HepG2 (cell line): Measurements from ENCODE around the gene LEMD3. TPM values are rescaled to one million over a fixed set of nuclear protein-coding genes. Genes with fewer than 3 reads are reported as not detected.

ENCODE experiments used
- ATAC-seq: fragments of 200-7000 bp; cut with Tn5 transposase; 3 replicates; pipeline ENCODE4 v1.9.1; 2020; ENCODE audit warnings: mild to moderate bottlenecking, moderate library complexity
- BruUV-seq: library from RNA; stranded (reverse); fragments of 400-500 nt; replicated peaks from 2 replicates; lab custom pipeline; 2021; lab: Mats Ljungman, UMichigan
- CTCF ChIA-PET: fragments of 300-600 bp; formaldehyde crosslinking; extraction: SDS; loops from one replicate; lab custom pipeline; 2021; ENCODE audit warnings: low total read pairs, inconsistent platforms, low intra/inter-chr PET ratio; lab: Yijun Ruan, JAX
- POLR2A ChIA-PET: fragments of 350-600 bp; sonication (Branson Sonifier 250); formaldehyde crosslinking; loops from one replicate; lab custom pipeline; 2020; ENCODE audit warnings: antibody characterized with exemption, inconsistent platforms; lab: Yijun Ruan, JAX
- DNase-seq: peaks from one replicate; pipeline ENCODE4 v3.0.0-alpha.2; 2015; ENCODE audit warnings: low spot score
- FAIRE-seq: peaks from 3 replicates; lab custom pipeline; 2011; peaks lifted over from hg19 to GRCh38; lab: Jason Lieb, UNC
- H2AFZ ChIP-seq: one replicate; pipeline ENCODE4 v1.6.1; 2011; ENCODE audit warnings: low read length, inconsistent platforms
- H3K27ac ChIP-seq: fragments of 300-600 bp; 3 replicates; pipeline ENCODE4 v1.8.0; 2011; ENCODE audit warnings: mixed run types, mild to moderate bottlenecking, mixed read lengths, low read length, inconsistent platforms; ENCODE audit not compliant: insufficient read depth; ENCODE audit errors: extremely low read length
- H3K27me3 ChIP-seq, 2 experiments: fragments of 200-600 bp in 1 of 2; 2 replicates in 1 of 2; 3 replicates in 1 of 2; pipeline versions ENCODE4 v1.6.0 to v1.8.0; 2011; ENCODE audit warnings: low read length in 2 of 2, mild to moderate bottlenecking in 2 of 2, moderate library complexity in 2 of 2, inconsistent platforms in 1 of 2; ENCODE audit not compliant: insufficient read depth in 2 of 2, control insufficient read depth in 1 of 2
- H3K36me3 ChIP-seq, 2 experiments: fragments of 200-600 bp in 1 of 2; replicated peaks in 1 of 2; 2 replicates in 1 of 2; 3 replicates in 1 of 2; pipeline versions ENCODE4 v1.5.1 to v1.8.0; 2011; ENCODE audit warnings: low read length in 2 of 2, inconsistent platforms in 1 of 2; ENCODE audit not compliant: insufficient read depth in 2 of 2, control insufficient read depth in 1 of 2
- H3K4me1 ChIP-seq: 2 replicates; pipeline ENCODE4 v1.5.1; 2012; ENCODE audit warnings: low read length, inconsistent platforms; ENCODE audit not compliant: insufficient read depth
- H3K4me2 ChIP-seq: 2 replicates; pipeline ENCODE4 v1.6.0; 2011; ENCODE audit warnings: low read depth, low read length, inconsistent platforms
- H3K4me3 ChIP-seq, 3 experiments: fragments of 200-600 bp in 1 of 3; sonication (generic), shearing (Covaris generic) in 1 of 3; replicated peaks in 1 of 3; 2 replicates each; pipeline ENCODE4 v1.5.1; 2011 to 2016; ENCODE audit warnings: low read length in 3 of 3, inconsistent platforms in 2 of 3, low read depth in 2 of 3, mild to moderate bottlenecking in 2 of 3, control low read depth in 1 of 3, mixed read lengths in 1 of 3; ENCODE audit not compliant: insufficient read depth in 1 of 3
- H3K79me2 ChIP-seq: one replicate; pipeline ENCODE4 v1.6.1; 2011; ENCODE audit warnings: low read length, inconsistent platforms; ENCODE audit not compliant: insufficient read depth
- H3K9ac ChIP-seq: 2 replicates; pipeline ENCODE4 v1.6.0; 2011; ENCODE audit warnings: mild to moderate bottlenecking, low read depth, low read length, inconsistent platforms; ENCODE audit not compliant: insufficient read depth
- H3K9me3 ChIP-seq: 2 replicates; pipeline ENCODE4 v1.5.1; 2012; ENCODE audit warnings: mild to moderate bottlenecking, low read length
- H4K20me1 ChIP-seq: 2 replicates; pipeline ENCODE4 v1.6.0; 2011; ENCODE audit warnings: inconsistent platforms, mild to moderate bottlenecking, low read length, moderate library complexity; ENCODE audit not compliant: insufficient read depth
- AGO2 ChIP-seq: fragments of 200-400 bp; formaldehyde crosslinking; optimal IDR thresholded peaks from 2 replicates; pipeline ENCODE3; 2017; ENCODE audit warnings: mild to moderate bottlenecking, low read depth, low read length, moderate library complexity
- CBFB ChIP-seq: sonication (generic); formaldehyde crosslinking; IDR thresholded peaks from 2 replicates; pipeline ENCODE4 v1.4.0; 2020; ENCODE audit warnings: missing genetic modification reagents
- MYNN ChIP-seq: sonication (generic); formaldehyde crosslinking; IDR thresholded peaks from 2 replicates; pipeline ENCODE4 v1.4.0; 2020; ENCODE audit warnings: mild to moderate bottlenecking, low read depth, missing genetic modification reagents
- NFATC3 ChIP-seq: sonication (generic); formaldehyde crosslinking; IDR thresholded peaks from 2 replicates; pipeline ENCODE4 v1.5.1; 2020; ENCODE audit warnings: mild to moderate bottlenecking, missing genetic modification reagents
- RARA ChIP-seq: IDR thresholded peaks from 2 replicates; pipeline ENCODE4 v1.6.1; 2016; ENCODE audit warnings: missing genetic modification reagents, missing compliant biosample characterization
- ZBTB14 ChIP-seq: sonication (generic); formaldehyde crosslinking; IDR thresholded peaks from 2 replicates; pipeline ENCODE4 v1.4.0; 2020; ENCODE audit warnings: missing genetic modification reagents
- ZNF263 ChIP-seq: sonication (generic); formaldehyde crosslinking; IDR thresholded peaks from 2 replicates; pipeline ENCODE4 v1.4.0; 2020; ENCODE audit warnings: missing genetic modification reagents
- ZNF460 ChIP-seq: sonication (generic); formaldehyde crosslinking; IDR thresholded peaks from 2 replicates; pipeline ENCODE4 v1.5.1; 2020; ENCODE audit warnings: missing genetic modification reagents, mild to moderate bottlenecking, borderline replicate concordance
- ZNF569 ChIP-seq: sonication (generic); formaldehyde crosslinking; IDR thresholded peaks from 2 replicates; pipeline ENCODE4 v1.5.0; 2020; ENCODE audit warnings: mild to moderate bottlenecking, missing genetic modification reagents, moderate library complexity, borderline replicate concordance
- ZNF704 ChIP-seq: sonication (generic); formaldehyde crosslinking; IDR thresholded peaks from 2 replicates; pipeline ENCODE4 v1.8.1; 2023; ENCODE audit warnings: mild to moderate bottlenecking, inconsistent platforms, moderate library complexity, missing genetic modification reagents, borderline replicate concordance
- ZSCAN12 ChIP-seq: sonication (generic); formaldehyde crosslinking; IDR thresholded peaks from 2 replicates; pipeline ENCODE4 v1.9.0; 2021; ENCODE audit warnings: mild to moderate bottlenecking, missing genetic modification reagents
- WGBS: methylation state at CpG from one replicate; pipeline ENCODE4 v1.1.6; 2017; ENCODE audit warnings: low lambda C conversion rate; 5-methylcytosine and 5-hydroxymethylcytosine counted together
- in situ Hi-C: cut with HindIII; loops from 2 replicates; pipeline ENCODE4 v1.10.0; 2017; ENCODE audit warnings: low pct_unique_long_range_greater_than_20kb; ENCODE audit not compliant: extremely low pct_ligation_motif_present
- intact Hi-C: fragments of 100-400 bp; cut with micrococcal nuclease; formaldehyde crosslinking; loops from one replicate; pipeline ENCODE4 v1.10.0; 2022; ENCODE audit not compliant: unreplicated experiment
- polyA plus RNA-seq, 8 experiments: library from polyadenylated mRNA; depleted of rRNA in 3 of 8; stranded (reverse) in 7 of 8; unstranded in 1 of 8; fragments of >200 nt; fragmentation: Illumina TruSeq in 4 of 8; extraction: Trizol in 4 of 8; gene quantifications; 2 replicates each; pipeline versions ENCODE4 v1.2.1 to v1.2.3, GENCODE V29; 2011 to 2016; ENCODE audit warnings: low read depth in 4 of 8, missing spikeins in 1 of 8, mixed read lengths in 1 of 8; ENCODE audit not compliant: insufficient read depth in 1 of 8
- total RNA-seq, 5 experiments: library from RNA; depleted of rRNA; stranded (reverse); fragments of >200 nt; fragmentation: Illumina TruSeq; extraction: Trizol; gene quantifications; 2 replicates each; pipeline ENCODE4 v1.2.3, GENCODE V29; 2016; ENCODE audit warnings: low read depth in 1 of 5
- TF ChIP-seq, protein P1 (sequence below): IDR thresholded peaks from 2 replicates; pipeline ENCODE4 v1.6.1; 2016

LEMD3 gene
- total and polyA plus RNA-seq, 2 of the 13 experiments (the other 11 are each of a cell fraction or from before 2014, with no cell fraction given), result 9.3 to 18.7 TPM

DNA sequence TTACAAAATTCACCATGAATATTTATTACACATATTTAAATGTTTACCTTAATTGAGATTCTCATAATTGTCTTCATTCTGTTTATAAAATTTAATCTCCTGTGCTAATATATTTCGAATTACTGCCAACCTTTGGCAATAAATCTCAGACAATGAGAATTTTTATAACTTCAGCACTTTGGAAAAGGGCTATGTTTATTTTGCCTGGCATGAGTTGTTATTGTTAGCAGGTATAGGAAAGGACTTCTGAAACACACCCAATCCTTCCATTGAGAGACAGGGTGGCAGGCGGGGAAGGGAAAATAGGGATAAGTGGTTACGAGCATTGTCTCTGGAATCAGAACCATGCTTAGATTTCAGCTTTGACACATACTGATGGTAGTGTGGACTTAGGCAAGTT is 97.0 kb downstream of the LEMD3 start (continued):
- TF ChIP-seq ZNF460 (no peak), ZNF704 (CRISPR knock-in tag) (no peak), ZNF263 (CRISPR knock-in tag) (no peak), RARA (CRISPR knock-in tag) (no peak), ZSCAN12 (CRISPR knock-in tag) (no peak), AGO2 (no peak), CBFB (CRISPR knock-in tag) (no peak)

- ChIA-PET CTCF (no interaction called here), POLR2A (no interaction called here)
- H4K20me1 ChIP-seq, result no peaks in the 10 kb centered on the region
- no TSS peak for BruUV-seq
- FAIRE-seq (no peak), DNase-seq (no peak), ATAC-seq (no peak)
- H2AFZ ChIP-seq, result no peak overlapping the region
- no peak overlapping the region for H3K27ac ChIP-seq
- 39% methylated on average over 1 of the region's 1 CpG for WGBS
- H3K9me3 ChIP-seq, result no peaks in the 10 kb centered on the region
- H3K4me3 ChIP-seq, result no peak overlapping the region
- no peaks in the 10 kb centered on the region for H3K27me3 ChIP-seq
- in situ Hi-C loops, result loop anchor here (25.0 kb wide), 1 partner anchor 382 kb away; no protein-coding TSS in a partner anchor
- no peaks in the 10 kb centered on the region for H3K36me3 ChIP-seq
- TF ChIP-seq NFATC3 (CRISPR knock-in tag) (no peak), ZBTB14 (no peak), MYNN (CRISPR knock-in tag) (no peak), ZNF569 (CRISPR knock-in tag) (no peak)
- TF ChIP-seq, protein P1, sequence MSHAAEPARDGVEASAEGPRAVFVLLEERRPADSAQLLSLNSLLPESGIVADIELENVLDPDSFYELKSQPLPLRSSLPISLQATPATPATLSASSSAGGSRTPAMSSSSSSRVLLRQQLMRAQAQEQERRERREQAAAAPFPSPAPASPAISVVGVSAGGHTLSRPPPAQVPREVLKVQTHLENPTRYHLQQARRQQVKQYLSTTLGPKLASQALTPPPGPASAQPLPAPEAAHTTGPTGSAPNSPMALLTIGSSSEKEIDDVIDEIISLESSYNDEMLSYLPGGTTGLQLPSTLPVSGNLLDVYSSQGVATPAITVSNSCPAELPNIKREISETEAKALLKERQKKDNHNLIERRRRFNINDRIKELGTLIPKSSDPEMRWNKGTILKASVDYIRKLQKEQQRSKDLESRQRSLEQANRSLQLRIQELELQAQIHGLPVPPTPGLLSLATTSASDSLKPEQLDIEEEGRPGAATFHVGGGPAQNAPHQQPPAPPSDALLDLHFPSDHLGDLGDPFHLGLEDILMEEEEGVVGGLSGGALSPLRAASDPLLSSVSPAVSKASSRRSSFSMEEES, result no peak
- H3K9ac ChIP-seq, result no peak overlapping the region
- H3K79me2 ChIP-seq, result no peaks in the 10 kb centered on the region
- no peak overlapping the region for H3K4me2 ChIP-seq
- H3K4me1 ChIP-seq, result no peaks in the 10 kb centered on the region
- intact Hi-C loops, result no loop called here
Measured at GRCh38 chr12:65269603-65270002, 100.2 kb downstream of the LEMD3 start.
